Measurements from ENCODE around the gene PGLYRP4. TPM values are rescaled to one million over a fixed set of nuclear protein-coding genes. Genes with fewer than 3 reads are reported as not detected.
"Not testable (repeated sequence)": the region's sequence is repeated elsewhere in the genome, so short reads cannot be mapped to it uniquely, and the experiment has no call there.

PGLYRP4 gene
- total RNA-seq, 1 donor from 2014 or later: not detected

DNA sequence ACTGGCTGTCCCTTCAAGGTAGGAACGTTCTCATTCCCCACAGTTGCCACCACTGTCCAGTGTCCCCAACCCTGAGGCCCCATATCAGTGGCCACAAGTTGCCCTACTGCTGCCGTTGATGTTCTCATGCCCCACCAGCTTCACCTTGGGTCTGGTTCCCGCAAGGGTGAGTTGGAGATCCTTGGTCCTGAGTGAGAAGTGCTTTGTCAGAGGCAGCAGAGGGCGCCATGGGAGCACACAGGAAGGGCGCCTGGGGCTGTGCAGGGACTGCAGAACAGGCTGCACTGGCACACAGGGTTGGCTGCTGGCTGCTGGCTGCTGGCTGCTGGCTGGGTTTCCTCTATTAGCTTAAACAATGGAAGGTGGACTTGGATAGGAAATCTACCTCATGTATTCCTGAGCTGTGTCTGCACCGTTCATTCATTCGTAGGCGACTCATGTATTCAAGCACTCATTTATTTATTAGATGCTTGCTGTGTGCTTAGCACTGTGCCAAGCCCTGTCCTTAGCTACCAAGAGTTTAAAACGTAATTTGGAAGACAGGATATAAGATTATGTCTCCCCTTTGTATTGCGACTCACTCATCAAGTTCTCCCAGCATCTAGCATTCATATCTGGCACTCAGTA lies 6.9 kb upstream of the PGLYRP4 start:
- no peak for DNase-seq

DNA sequence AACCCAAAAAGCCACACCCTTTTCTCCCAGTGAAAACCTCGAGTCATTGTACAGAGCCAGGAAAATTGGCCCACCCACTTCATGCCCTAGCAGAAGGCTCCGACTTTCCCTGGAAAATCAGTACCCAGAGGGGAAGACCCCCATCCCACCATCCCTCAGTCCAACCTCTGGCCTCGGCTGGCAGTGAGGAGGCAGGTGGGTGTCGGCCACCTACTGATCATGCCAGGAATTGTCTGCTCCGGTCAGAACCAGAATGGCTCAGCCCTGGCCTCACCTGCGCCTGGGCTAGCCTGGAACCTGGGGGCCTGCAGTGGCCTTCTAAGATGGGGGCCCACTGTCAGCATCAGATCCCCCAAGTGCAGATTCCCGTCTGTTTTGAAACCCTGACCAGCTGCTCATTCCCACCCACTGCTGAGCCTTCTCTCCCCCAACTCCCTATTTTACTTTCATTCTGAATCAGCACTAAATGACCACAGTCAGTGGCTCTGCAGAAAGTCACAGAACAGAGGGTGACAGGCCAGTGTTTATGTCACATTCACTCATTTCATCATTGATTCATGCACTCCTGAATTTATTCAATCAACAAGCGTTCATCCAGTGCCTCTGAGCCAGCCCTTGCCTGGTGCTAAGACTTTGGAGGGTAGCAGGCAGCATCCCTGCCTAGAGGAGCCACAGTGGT lies 6.0 kb upstream of the PGLYRP4 start:
- DNase-seq: no peak

DNA sequence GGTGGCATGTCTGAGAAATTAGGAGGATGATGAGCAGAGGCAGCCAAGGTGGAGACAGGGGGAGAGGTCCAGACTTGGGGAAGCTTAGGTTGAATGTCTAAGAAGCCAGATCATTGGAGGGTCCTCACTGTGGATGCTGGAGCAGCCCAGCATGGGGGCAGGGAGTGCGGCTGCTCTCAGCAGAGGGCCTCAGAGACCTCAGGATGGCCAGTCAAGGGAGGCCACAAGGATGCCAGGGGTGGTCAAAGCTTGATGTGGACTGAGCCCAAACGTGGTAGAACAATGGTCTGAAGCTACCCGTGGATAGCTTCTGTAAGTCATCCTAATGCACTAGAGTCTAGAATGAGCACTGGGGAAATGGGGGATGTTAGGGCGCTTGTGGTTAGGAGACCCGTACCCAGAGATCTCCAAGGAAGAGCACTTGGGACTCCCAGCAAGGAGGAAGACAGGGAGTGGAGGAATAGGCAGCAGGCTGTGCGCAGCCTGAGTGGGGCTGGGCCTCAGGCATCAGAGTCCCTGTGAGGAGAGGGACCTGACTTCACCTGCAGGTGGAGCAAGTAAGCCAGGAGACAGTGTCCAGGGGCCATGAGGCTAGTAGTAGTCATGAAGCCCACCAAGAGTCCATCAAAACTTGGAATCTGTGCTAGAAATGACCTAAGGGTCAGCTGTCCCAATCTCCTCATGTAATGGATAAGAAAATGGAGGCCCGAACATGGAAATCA lies 4.7 kb upstream of the PGLYRP4 start:
- no peak for DNase-seq

DNA sequence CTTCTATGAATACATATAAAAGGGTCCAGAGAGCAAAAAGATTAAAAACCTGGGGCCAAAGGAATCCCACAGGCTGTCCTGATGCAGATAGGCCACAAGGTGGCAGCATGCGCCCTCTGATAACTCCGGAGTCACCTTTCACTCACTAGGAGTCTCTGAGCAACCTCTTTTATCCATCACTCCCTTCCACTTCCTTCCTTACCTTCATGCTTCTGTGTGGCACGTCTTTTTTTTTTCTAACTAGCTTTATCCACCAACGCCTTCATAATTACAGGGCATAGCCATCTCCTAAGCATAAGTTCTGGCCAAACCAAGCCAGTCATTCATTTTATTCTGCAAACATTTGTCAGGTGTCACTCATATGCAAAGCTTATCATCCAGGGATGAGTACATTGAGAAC lies 3.9 kb upstream of the PGLYRP4 start:
- DNase-seq: peak; percentile 31

DNA sequence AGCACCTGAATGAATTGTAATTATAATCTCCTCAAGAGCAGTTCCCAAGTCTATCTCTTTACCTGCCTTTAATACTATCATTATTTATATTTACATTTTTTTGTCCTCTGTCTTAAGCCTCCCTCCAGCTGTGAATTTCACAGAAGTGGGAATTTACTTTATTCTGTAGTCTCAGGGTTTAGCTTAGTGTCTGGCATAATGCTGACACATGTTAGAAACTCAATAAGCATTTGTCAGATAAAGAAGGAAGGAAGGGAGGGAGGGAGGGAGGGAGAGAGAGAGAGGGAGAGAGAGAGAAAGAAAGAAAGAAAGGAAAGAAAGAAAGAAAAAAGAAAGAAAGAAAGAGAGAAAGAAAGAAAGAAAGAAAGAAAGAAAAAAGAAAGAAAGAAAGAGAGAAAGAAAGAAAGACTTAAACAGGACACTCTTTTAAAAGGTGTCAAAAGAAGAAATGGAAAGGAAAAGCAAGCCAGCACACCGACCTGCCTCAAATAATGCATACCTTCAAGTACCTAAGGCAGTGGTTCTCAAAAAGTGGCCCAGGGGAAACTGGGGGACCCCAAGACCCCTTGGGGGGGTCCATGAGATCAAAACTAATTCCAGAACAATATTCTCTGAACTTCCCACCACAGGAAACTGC lies 1.8 kb upstream of the PGLYRP4 start:
- no peak for DNase-seq

DNA sequence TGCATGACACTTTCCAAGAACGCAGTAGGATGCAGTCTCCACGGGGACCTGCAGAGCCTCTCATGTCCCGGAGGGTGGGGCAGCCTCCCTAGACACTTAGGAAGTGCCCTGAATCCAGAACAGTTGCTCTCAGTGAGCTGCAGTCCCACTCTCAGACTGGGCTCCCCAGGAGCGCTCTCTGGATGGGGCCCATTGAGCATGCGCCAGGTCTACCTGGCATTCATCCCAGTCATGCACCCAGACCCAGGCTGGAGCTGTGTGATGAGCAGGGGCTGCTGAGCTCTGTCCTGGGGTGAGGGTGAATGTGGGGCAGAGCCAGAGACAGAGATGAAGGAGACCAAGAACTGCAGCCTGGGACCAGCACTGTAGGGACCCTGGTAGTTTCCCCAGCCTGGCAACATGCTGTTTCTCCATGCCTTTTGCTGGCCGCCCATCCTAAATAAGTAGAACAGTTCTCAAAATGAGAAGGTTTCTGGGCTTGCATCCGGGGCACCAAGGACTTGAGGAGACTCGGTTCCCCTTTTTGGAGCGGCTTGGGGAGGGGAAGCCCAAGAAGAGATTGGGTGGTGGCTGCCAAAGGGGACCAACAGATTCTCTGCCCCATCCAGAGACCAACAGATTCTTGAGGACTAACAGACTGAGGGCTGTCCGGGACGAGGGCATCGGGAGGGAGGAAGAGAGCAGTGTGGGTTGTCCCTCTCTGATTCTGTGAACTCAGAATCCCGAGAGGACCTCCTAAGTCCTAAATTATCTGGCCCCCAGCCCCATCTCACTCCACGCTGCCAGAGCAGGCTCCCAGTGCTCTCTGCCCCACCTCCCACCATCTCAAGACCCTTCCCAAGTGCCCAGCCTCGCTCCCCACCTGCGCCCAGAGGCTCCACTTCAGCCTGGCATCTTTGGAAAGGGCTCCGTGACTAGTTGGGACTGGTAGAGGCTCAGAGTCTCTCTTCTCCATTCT lies 1.0 kb upstream of the PGLYRP4 start:
- DNase-seq: no peak

DNA sequence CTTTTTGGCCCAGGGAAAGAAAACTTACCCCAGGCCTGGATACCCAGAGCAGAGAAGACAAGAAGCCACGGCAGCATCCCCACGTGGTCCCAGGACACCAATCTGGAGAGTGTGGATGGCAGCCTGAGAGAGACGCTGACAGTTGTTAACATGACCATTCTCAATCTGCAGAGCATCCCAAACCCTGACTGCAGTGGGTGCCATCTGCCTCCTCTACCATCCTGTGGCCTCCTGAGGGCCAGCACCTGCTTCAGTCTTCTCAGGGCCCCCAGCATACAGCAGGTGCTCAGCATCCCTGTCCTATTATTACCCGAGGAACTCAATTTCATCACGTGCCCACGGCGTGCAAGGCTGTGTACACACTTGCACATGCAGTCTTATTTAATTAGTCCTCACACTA lies 785 bp downstream of the PGLYRP4 start:
- no peak for DNase-seq

DNA sequence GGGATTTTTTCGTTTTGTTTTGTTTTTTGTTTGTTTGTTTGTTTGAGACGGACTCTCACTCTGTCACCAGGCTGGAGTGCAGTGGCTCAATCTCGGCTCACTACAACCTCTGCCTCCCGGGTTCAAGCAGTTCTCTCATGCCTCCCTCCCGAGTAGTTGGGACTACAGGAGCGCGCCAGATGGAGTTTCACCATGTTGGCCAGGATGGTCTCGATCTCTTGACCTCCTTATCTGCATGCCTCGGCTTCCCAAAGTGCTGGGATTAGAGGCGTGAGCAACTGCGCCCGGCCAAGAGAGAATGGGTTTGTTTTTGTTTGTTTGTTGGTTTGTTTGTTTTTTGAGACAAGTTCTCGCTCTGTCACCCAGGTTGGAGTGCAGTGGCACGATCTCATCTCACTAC lies 1.6 kb downstream of the PGLYRP4 start:
- DNase-seq: not testable (repeated sequence)

DNA sequence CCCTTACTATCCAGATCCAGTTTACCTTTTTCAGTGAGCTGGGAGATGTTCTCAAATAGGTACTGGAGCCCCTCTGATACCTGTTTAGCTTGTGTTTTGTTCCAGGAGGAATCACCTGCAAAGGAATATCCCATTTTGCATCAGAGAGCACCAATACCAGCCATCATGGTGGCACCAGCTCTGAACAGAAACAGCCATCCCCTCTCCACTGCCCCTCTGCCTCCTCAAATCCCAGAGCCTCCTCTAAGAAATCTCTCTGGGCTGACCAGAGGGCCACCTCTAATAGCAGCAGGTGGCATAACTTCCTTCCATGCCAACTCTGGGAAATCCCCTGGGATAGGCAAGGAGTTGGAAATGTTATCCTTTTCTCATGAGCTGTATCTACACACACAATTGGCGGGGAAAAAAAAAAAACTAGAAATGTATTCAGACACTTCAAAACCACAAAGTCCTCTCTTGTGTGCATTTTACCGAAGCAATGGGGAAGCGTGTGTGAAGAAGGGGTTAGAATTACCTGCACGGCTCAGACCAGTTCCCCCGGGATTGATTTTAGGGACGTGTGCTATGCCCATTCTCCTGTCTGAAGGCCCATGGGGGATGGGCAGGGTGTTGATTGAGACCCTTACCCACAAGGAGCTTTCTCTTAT lies 2.4 kb downstream of the PGLYRP4 start:
- DNase-seq: no peak

DNA sequence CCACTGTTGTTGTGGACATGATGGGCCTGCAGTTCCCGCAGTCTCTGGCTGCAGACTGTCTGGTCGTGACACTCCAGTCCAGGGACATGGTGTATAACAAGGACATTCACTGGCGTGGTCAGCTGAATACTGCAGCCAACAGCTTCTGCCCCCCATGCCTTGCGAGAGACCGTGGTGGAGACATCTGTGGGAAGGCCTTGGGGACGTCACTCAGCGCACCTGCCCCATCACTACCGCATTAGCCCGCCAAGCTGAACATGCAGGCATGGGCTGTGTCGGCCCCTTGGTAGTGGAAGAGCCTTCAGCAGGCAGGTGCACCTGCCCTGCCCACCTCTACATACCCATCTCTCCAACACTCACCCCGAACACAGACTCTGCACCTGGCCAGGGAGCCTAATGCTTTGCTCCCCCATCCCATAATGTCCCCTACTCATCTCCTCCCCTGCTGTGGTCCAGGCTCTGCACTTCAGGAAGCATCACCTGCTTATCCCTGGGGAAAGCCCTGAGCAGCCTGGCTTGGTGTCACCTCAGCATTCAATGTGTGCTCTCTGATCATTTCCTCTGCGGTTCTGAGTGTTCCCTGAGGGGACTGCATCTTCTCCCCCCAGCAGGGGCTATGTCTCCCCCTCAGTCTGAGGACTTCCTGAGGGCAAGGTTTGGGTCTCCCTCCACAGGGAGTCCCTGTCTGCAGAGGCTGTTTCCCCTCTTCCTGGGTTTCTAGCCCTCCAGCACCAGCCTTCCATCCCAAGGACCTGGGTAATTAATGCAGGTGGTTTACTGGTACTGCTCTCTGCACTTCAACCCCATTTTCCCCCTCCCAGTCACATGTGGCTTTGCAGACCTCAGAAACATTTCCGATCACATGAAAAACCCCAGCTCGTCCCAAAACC lies 3.2 kb downstream of the PGLYRP4 start:
- no peak for DNase-seq

DNA sequence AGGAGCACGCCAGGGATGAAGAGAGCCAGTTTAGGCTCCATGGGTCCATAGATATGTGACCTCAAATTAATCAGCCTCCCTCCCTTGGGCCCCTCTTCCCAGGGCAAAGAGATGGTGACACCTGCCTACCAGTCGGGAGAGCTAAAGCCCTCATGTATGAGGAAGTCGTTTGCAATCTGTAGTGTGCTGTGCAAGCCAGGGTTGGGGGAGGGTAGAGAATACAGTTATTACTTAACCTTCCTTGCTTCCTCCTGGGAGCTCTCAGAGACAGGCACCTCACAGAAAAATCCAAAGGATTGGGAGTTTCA lies 4.0 kb downstream of the PGLYRP4 start:
- DNase-seq: no peak

DNA sequence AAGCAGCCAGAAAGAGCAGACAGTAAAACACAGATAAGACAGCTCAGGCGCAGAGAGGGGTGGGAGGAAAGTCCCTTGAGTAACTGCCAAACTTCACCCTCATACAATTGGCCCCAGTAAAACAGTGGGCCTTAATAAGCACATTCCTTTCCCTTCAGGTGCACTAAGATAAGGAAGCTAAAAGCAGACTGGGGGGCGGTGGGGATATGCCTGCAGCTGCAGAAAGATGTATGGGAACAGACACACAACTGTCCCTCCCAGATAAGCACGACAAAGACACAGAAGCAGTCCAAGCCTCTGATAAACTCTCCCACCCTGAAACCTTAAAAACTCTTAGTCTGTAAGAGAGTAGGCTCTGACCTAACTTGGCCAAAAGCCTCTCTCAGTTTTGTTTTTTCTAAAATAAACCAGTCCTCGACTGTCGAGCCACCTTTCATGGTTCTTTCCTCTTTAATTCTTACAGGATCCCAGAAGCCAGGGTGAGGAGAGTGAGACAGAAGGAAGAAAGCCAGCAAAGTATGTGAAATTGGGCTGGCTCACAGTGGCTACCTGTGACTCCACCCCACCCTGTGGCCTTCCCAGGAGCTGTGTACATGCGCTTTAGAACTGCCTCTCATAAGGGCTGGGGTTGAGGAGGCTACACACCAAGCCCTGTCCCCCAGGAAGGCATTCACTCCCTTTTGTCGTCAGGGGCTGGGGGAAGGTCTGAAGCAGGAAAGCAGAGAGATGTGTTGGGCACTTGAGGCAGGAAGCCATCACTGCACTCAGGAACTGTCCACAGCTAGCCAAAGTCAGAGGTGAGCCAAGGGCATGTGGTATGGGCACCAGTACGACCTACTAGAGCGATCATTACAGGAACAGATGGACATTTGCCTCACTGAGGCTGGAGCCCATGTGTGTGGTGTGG lies 4.6 kb downstream of the PGLYRP4 start:
- DNase-seq: no peak

DNA sequence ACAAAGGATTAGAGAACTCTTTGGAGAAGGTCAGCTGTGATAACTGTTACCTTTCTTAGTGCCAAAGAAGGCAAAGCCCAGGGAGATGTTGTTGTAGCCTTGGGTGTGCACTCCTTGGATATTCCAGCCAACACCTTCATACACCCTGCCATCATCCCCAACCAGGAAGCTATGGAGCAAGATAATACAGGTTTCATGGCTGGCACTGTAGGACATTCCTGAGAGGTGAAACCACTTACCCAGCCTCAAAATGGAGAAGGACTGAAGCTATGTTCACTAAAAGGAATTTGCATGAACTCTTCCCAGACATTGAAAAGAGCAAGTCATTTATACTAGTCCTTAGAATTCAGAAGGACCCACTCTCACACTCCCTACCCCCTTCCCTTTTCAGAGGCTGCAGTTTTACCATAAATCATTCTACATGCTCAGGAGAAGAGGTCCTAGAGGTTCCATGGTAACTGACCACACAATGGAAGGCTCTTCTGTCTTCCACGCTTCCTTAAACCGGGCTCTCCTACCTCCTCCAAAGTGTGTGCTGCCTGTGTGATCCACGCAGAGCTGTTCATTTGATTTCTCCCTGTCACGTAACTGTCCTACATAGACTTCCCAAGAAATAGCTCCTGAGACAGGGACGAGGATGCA lies 5.5 kb downstream of the PGLYRP4 start:
- DNase-seq: no peak

DNA sequence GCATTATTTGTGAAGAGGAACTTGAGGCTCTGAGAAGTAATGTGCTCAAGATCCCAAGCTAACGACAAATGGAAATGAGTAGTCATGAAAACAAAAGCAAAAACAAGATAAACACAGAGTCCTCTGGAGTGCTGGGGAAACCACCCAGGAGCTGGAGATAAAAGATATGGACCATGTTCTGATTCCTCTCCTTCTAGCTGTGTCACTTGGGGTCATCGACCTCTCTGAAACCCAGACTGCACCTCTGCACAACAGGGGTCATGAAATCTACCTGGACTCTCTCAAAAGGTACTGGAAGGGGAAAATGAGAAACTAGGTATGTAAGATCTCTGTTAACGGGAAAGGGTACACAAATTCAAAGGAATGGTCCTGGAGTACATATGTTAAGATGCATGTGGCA lies 6.5 kb downstream of the PGLYRP4 start:
- no peak for DNase-seq

DNA sequence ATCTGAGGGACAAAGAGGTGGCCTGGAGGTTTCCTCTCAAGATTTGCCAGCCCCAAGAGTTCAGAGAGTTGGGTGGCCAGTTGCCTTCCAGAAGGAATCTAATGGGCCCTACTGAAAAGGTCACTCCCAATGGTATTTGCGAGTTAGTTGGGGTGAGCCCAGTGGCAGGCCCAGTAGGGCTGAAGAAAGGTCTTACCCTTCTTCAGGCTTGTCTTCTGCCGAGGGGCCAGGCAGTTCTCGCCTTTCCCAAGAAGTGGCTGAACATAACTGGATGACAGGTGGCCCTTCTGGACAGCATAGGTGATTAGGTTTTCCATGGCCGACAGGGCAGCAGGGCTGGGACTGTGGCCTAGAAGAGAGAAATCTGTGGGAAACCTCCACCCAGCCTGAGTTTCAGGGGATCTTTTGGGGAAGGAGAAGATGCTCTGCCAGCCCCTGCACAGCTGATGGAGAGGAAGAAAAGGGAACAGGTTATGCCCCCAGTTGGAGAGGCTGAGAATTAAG lies 7.2 kb downstream of the PGLYRP4 start:
- no peak for DNase-seq

DNA sequence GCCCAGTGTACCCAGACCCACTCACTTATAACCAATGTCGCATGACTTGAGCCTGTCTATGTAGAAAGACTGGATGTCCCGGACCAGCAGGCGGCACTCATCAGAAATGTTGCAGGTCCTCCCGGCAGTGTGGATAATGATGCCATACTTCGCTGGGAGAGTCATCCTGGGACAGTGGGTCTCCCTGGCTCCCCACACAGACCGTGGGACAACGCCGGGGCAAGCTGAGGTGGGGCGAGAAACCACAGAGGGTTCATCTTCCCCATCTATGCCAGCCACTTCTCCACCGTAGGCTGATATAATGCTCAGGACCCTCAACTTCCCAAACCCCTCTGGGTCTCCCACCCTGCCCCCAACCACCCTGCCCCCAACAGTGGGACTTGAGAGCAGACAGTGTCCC lies 8.3 kb downstream of the PGLYRP4 start:
- no peak for DNase-seq

DNA sequence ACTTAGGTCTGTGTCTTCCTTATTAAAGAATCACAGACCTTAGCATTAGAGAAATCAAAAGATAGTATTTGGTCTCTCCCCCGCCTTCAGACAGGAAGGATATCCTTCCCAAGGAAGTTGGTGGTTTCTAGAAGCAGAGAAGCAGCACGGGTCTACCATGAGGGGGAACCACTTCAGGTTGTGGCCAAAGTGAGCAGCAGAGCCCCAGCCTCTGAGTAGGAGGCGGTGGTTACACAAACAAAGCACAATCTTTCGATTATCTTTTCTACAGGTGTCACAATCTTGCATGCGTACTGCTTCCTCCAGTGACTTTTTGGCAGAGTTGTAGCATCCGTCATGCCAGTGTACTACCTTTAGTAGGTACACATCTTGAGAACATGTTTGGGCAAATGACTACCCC lies 8.8 kb downstream of the PGLYRP4 start:
- DNase-seq: no peak

DNA sequence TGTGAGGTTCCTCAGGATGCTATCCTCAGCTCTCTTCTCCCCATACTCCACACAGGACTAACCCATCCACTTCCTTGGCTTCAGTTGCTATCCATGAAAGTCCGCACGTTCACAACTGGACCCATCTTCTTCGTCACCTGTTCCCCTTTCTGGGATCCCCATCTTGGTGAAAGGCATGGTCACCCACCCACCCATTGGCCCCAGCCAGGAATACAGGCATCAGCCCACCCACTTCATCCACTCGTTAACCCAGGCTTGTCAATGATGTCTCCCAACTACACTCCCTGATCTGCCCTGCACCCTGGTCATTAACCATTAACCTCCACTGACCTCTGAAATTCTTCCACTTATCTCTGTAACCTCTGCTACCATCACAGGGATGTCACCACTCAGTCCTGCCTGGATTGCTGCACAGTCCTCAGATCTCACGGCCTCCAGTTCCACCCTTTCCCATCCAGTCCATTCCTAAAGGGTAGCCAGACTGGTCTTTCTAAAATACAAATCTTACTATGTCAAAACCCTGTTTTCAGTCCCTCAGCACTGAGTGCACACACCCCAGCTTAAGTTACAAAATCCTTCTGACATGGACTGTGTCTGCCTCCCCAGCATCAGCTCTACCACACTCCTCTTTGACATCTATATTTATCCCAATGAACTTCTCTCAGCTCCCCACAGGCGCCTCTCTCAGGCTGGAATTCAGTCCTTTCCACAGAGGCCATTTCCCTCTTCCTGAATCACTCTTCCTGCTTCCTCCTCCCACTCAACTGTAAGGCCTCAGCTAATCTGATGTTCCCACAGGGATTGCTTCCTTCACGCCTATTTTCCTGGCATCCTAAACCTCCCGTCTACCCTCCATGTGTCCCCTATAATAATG lies 10.4 kb downstream of the PGLYRP4 start:
- DNase-seq: no peak
